Panc1 (cell line): Measurements from ENCODE around the gene HSDL1. TPM values are rescaled to one million over a fixed set of nuclear protein-coding genes. Genes with fewer than 3 reads are reported as not detected.

ENCODE experiments used
- ATAC-seq: fragments of 200-7000 bp; cut with Tn5 transposase; 2 replicates; pipeline ENCODE4 v1.9.1; 2020; ENCODE audit warnings: mild to moderate bottlenecking, moderate library complexity
- BruUV-seq: library from RNA; stranded (reverse); fragments of 400-500 nt; replicated peaks from 2 replicates; lab custom pipeline; 2021; lab: Mats Ljungman, UMichigan
- CTCF ChIA-PET: fragments of 300-600 bp; sonication (Branson Sonifier 250); formaldehyde crosslinking; loops from one replicate; lab custom pipeline; 2022; ENCODE audit warnings: antibody characterized with exemption; lab: Charles Lee
- POLR2A ChIA-PET: fragments of 300-600 bp; sonication (Branson Sonifier 250); formaldehyde crosslinking; loops from one replicate; lab custom pipeline; 2022; ENCODE audit warnings: antibody characterized with exemption; lab: Charles Lee
- DNase-seq: peaks from one replicate; pipeline ENCODE4 v3.0.0-alpha.2; 2010; ENCODE audit warnings: low read depth, low spot score
- H3K27ac ChIP-seq: 2 replicates; pipeline ENCODE4 v1.5.1; 2011; ENCODE audit warnings: mild to moderate bottlenecking, low read length, inconsistent platforms
- H3K27me3 ChIP-seq: fragments of 200-500 bp; sonication (Bioruptor generic); 2 replicates; pipeline ENCODE4 v1.6.0; 2014; ENCODE audit warnings: low read length, inconsistent platforms; ENCODE audit not compliant: control insufficient read depth, insufficient read depth
- H3K36me3 ChIP-seq: fragments of 200-500 bp; sonication (Bioruptor generic); 2 replicates; pipeline ENCODE4 v1.5.1; 2014; ENCODE audit warnings: inconsistent platforms, mild to moderate bottlenecking, low read length, moderate library complexity; ENCODE audit not compliant: control insufficient read depth, insufficient read depth
- H3K4me1 ChIP-seq: 2 replicates; pipeline ENCODE4 v1.5.1; 2011; ENCODE audit warnings: inconsistent platforms, mild to moderate bottlenecking, low read length, moderate library complexity; ENCODE audit not compliant: control insufficient read depth, insufficient read depth
- H3K4me3 ChIP-seq, 2 experiments: 2 replicates each; pipeline ENCODE4 v1.5.1; 2011 to 2012; ENCODE audit warnings: low read depth in 2 of 2, low read length in 2 of 2, mild to moderate bottlenecking in 2 of 2, inconsistent platforms in 1 of 2, moderate library complexity in 1 of 2
- H3K9me3 ChIP-seq: fragments of 200-500 bp; sonication (Bioruptor generic); 2 replicates; pipeline ENCODE4 v1.5.1; 2014; ENCODE audit warnings: low read depth, mild to moderate bottlenecking, inconsistent platforms, low read length, moderate library complexity; ENCODE audit not compliant: control insufficient read depth, insufficient read depth
- CTCF ChIP-seq: fragments of 450-650 bp; IDR thresholded peaks from 2 replicates; pipeline ENCODE4 v1.5.1; 2017; ENCODE audit warnings: mild to moderate bottlenecking
- POLR2AphosphoS5 ChIP-seq: IDR thresholded peaks from 2 replicates; pipeline ENCODE4 v1.6.1; 2012; ENCODE audit warnings: mild to moderate bottlenecking, low read depth, low read length, moderate library complexity
- REST ChIP-seq, 2 experiments: IDR thresholded peaks; 2 replicates each; pipeline ENCODE4 v1.6.1; 2011 to 2012; ENCODE audit warnings: low read depth in 2 of 2, control low read depth in 1 of 2, low read length in 1 of 2, mild to moderate bottlenecking in 1 of 2, moderate library complexity in 1 of 2; ENCODE audit not compliant: insufficient read depth in 1 of 2
- SIN3A ChIP-seq: IDR thresholded peaks from 2 replicates; pipeline ENCODE4 v1.6.1; 2012; ENCODE audit warnings: low read depth, mild to moderate bottlenecking, low read length, moderate library complexity, borderline replicate concordance; ENCODE audit not compliant: insufficient read depth
- TCF7L2 ChIP-seq: IDR thresholded peaks from 2 replicates; pipeline ENCODE4 v1.6.1; 2011; ENCODE audit warnings: mild to moderate bottlenecking, low read depth, low read length, inconsistent platforms
- in situ Hi-C: cut with HindIII; loops from 2 replicates; pipeline ENCODE4 v1.10.0; 2016; ENCODE audit warnings: low sequenced_read_pairs, low pct_unique_long_range_greater_than_20kb
- intact Hi-C: fragments of 100-400 bp; cut with micrococcal nuclease; formaldehyde crosslinking; loops from one replicate; pipeline ENCODE4 v1.10.0; 2022; ENCODE audit not compliant: unreplicated experiment
- total RNA-seq: library from RNA; stranded (reverse); gene quantifications from one replicate; pipeline ENCODE4 v1.2.1, GENCODE V29; 2021; ENCODE audit not compliant: unreplicated experiment

Gene HSDL1
- total RNA-seq, 1 experiment from 2014 or later: 24.6 TPM

GRCh38 chr16:84137769-84138357, 7.1 kb downstream of the HSDL1 start:
- BruUV-seq: no TSS peak
- no peaks in the 10 kb centered on the region for H3K36me3 ChIP-seq
- TF ChIP-seq SIN3A (no peak), TCF7L2 (no peak), POLR2AphosphoS5 (no peak), CTCF (no peak), REST (IDR thresholded peaks at IDR 0.05; ENCODE audit: insufficient read depth in 1 of 2, low read depth in 2 of 2, low read length in 1 of 2) (no peak)
- intact Hi-C loops: no loop called here
- H3K4me1 ChIP-seq: no peaks in the 10 kb centered on the region; the same call in 1 of the 2 replicates
- H3K9me3 ChIP-seq: no peaks in the 10 kb centered on the region
- ChIA-PET CTCF (no interaction called here), POLR2A (interaction anchor here (0.5 kb wide), 1 partner anchor 154 kb away, joined by 4 read pairs; no protein-coding TSS in a partner anchor)
- H3K4me3 ChIP-seq: no peak overlapping the region
- ATAC-seq (no peak), DNase-seq (no peak)
- H3K27me3 ChIP-seq: no peaks in the 10 kb centered on the region
- in situ Hi-C loops: no loop called here
- H3K27ac ChIP-seq: no peak overlapping the region

GRCh38 chr16:84137287-84137686, 7.7 kb downstream of the HSDL1 start:
- in situ Hi-C loops: no loop called here
- BruUV-seq: no TSS peak
- Histone ChIP-seq H3K9me3 (no peaks in the 10 kb centered on the region), H3K27ac (no peak overlapping the region), H3K4me1 (no peaks in the 10 kb centered on the region; the same call in 1 of the 2 replicates), H3K4me3 (no peak overlapping the region), H3K27me3 (no peaks in the 10 kb centered on the region), H3K36me3 (no peaks in the 10 kb centered on the region)
- CTCF ChIA-PET: no interaction called here
- intact Hi-C loops: no loop called here
- no peak for ATAC-seq
- no peak for DNase-seq
- TF ChIP-seq SIN3A: no peak
- no peak for TF ChIP-seq REST (IDR thresholded peaks at IDR 0.05; ENCODE audit: insufficient read depth in 1 of 2, low read depth in 2 of 2, low read length in 1 of 2)
- no peak for TF ChIP-seq TCF7L2
- TF ChIP-seq POLR2AphosphoS5: no peak
- no peak for TF ChIP-seq CTCF
- POLR2A ChIA-PET: no interaction called here
